HCEC 1CT (cell line): ENCODE results near the gene IQSEC1.

Experiments
- DNase-seq: peaks from one replicate; pipeline ENCODE4 v3.0.0-alpha.2; 2017

Gene IQSEC1

GRCh38 chr3:13013994-13014754 is 59.1 kb downstream of the IQSEC1 start:
- DNase-seq, result no peak

GRCh38 chr3:13013566-13013965 is 59.7 kb downstream of the IQSEC1 start:
- DNase-seq, result no peak

- no peak for DNase-seq
Observed at GRCh38 chr3:13013151-13013561, 60.1 kb downstream of the IQSEC1 start.

GRCh38 chr3:13012221-13012691 is 61.0 kb downstream of the IQSEC1 start:
- no peak for DNase-seq

GRCh38 chr3:13011573-13012220 is 61.5 kb downstream of the IQSEC1 start:
- DNase-seq, result no peak

GRCh38 chr3:13010780-13011572 is 62.3 kb downstream of the IQSEC1 start:
- DNase-seq, result no peak

GRCh38 chr3:13009946-13010315 is 63.3 kb downstream of the IQSEC1 start:
- no peak for DNase-seq

GRCh38 chr3:13009132-13009945 is 63.9 kb downstream of the IQSEC1 start:
- no peak for DNase-seq

- no peak for DNase-seq
Observed at GRCh38 chr3:13008155-13008995, 64.9 kb downstream of the IQSEC1 start.

GRCh38 chr3:13007251-13007941 is 65.8 kb downstream of the IQSEC1 start:
- no peak for DNase-seq

GRCh38 chr3:13006216-13006990 is 66.8 kb downstream of the IQSEC1 start:
- no peak for DNase-seq

- DNase-seq, result no peak
Observed at GRCh38 chr3:13005301-13005700, 67.9 kb downstream of the IQSEC1 start.

GRCh38 chr3:13004376-13004775 is 68.9 kb downstream of the IQSEC1 start:
- DNase-seq, result no peak

GRCh38 chr3:13003608-13004007 is 69.6 kb downstream of the IQSEC1 start:
- no peak for DNase-seq

- DNase-seq, result no peak
Observed at GRCh38 chr3:13002398-13003124, 70.7 kb downstream of the IQSEC1 start.

GRCh38 chr3:12999147-13000140 is 73.8 kb downstream of the IQSEC1 start:
- DNase-seq, result no peak

GRCh38 chr3:12998648-12999047 is 74.6 kb downstream of the IQSEC1 start:
- DNase-seq, result no peak

- no peak for DNase-seq
Observed at GRCh38 chr3:12997387-12997786, 75.8 kb downstream of the IQSEC1 start.

- no peak for DNase-seq
Observed at GRCh38 chr3:12996181-12996506, 77.1 kb downstream of the IQSEC1 start.
